ENCODE results near the gene COMT. TPM values are rescaled to one million over a fixed set of nuclear protein-coding genes. Genes with fewer than 3 reads are reported as not detected.

COMT gene
- total RNA-seq, 3 donors from 2014 or later (not counting 1 experiment from before 2014, with no cell fraction given): 37.5 to 56.2 (median 38.2) TPM

- Mint-ChIP-seq H3K4me3 (no peak overlapping the region), H3K27me3 (ENCODE audit: low read depth in 2 of 2) (no peaks in the 10 kb centered on the region), H3K27ac (peak overlapping the region in 1 of 2 donors; percentile 27), H3K9me3 (no peaks in the 10 kb centered on the region), H3K4me1 (no peaks in the 10 kb centered on the region), H3K36me3 (no peaks in the 10 kb centered on the region)
- H3K36me3 ChIP-seq (ENCODE audit: control insufficient read depth, insufficient read depth, low read length): no peaks in the 10 kb centered on the region
- no peak for TF ChIP-seq CTCF (IDR thresholded peaks at IDR 0.05)
- no peak overlapping the region for H3K4me3 ChIP-seq (ENCODE audit: low read length)
- no peaks in the 10 kb centered on the region for H3K4me1 ChIP-seq (ENCODE audit: control insufficient read depth, insufficient read depth, low read length)
- 80% methylated on average over 12 of the region's 12 CpGs for WGBS (ENCODE audit: insufficient coverage)
- no peak overlapping the region for H3K27ac ChIP-seq (ENCODE audit: low read length)
- intact Hi-C loops (cut with micrococcal nuclease): no loop called here
- H3K9me3 ChIP-seq (ENCODE audit: control insufficient read depth, insufficient read depth, low read length): no peaks in the 10 kb centered on the region
- ATAC-seq (no peak), DNase-seq (no peak)
- H3K27me3 ChIP-seq (ENCODE audit: control insufficient read depth, insufficient read depth, low read length): no peaks in the 10 kb centered on the region
Observed at GRCh38 chr22:19994851-19995610, 53.5 kb downstream of the COMT start.

- H3K9me3 Mint-ChIP-seq: no peaks in the 10 kb centered on the region
Observed at GRCh38 chr22:19995611-19996339, 54.2 kb downstream of the COMT start.

GRCh38 chr22:19996694-19997384 is 55.3 kb downstream of the COMT start:
- ATAC-seq: no peak
- Mint-ChIP-seq H3K4me1 (no peaks in the 10 kb centered on the region), H3K9me3 (no peaks in the 10 kb centered on the region), H3K27ac (no peak overlapping the region), H3K36me3 (no peaks in the 10 kb centered on the region), H3K4me3 (no peak overlapping the region), H3K27me3 (ENCODE audit: low read depth in 2 of 2) (no peaks in the 10 kb centered on the region)
- 85% methylated on average over 12 of the region's 12 CpGs for WGBS (ENCODE audit: insufficient coverage)
- no peak for DNase-seq
- no peak for TF ChIP-seq CTCF (IDR thresholded peaks at IDR 0.05)
- H3K27me3 ChIP-seq (ENCODE audit: control insufficient read depth, insufficient read depth, low read length): no peaks in the 10 kb centered on the region
- H3K36me3 ChIP-seq (ENCODE audit: control insufficient read depth, insufficient read depth, low read length): no peaks in the 10 kb centered on the region
- no peaks in the 10 kb centered on the region for H3K4me1 ChIP-seq (ENCODE audit: control insufficient read depth, insufficient read depth, low read length)
- no peaks in the 10 kb centered on the region for H3K9me3 ChIP-seq (ENCODE audit: control insufficient read depth, insufficient read depth, low read length)
- no peak overlapping the region for H3K4me3 ChIP-seq (ENCODE audit: low read length)
- intact Hi-C loops (cut with micrococcal nuclease): no loop called here
- H3K27ac ChIP-seq (ENCODE audit: low read length): no peak overlapping the region

More at GRCh38 chr22:19995611-19996339, 54.2 kb downstream of the COMT start:
- no peak overlapping the region for H3K27ac ChIP-seq (ENCODE audit: low read length)
- H3K36me3 ChIP-seq (ENCODE audit: control insufficient read depth, insufficient read depth, low read length): no peaks in the 10 kb centered on the region
- intact Hi-C loops (cut with micrococcal nuclease): no loop called here
- Mint-ChIP-seq H3K27ac (no peak overlapping the region), H3K4me3 (no peak overlapping the region), H3K36me3 (no peaks in the 10 kb centered on the region), H3K4me1 (no peaks in the 10 kb centered on the region), H3K27me3 (ENCODE audit: low read depth in 2 of 2) (no peaks in the 10 kb centered on the region)
- no peak for DNase-seq
- 87% methylated on average over 18 of the region's 18 CpGs for WGBS (ENCODE audit: insufficient coverage)
- no peaks in the 10 kb centered on the region for H3K4me1 ChIP-seq (ENCODE audit: control insufficient read depth, insufficient read depth, low read length)
- no peak for ATAC-seq
- H3K9me3 ChIP-seq (ENCODE audit: control insufficient read depth, insufficient read depth, low read length): no peaks in the 10 kb centered on the region
- no peaks in the 10 kb centered on the region for H3K27me3 ChIP-seq (ENCODE audit: control insufficient read depth, insufficient read depth, low read length)
- TF ChIP-seq CTCF (IDR thresholded peaks at IDR 0.05): no peak
- H3K4me3 ChIP-seq (ENCODE audit: low read length): no peak overlapping the region
